IPS-NIHi7 (cell line): ENCODE results near the gene NECTIN1.

Experiments
- DNase-seq: peaks from one replicate; pipeline ENCODE4 v3.0.0; 2012; ENCODE audit warnings: mixed read lengths; ENCODE audit errors: extremely low spot score

The NECTIN1 gene

GRCh38 chr11:119713359-119714040, 15.5 kb downstream of the NECTIN1 start:
- no peak for DNase-seq

GRCh38 chr11:119712459-119713358, 16.3 kb downstream of the NECTIN1 start:
- no peak for DNase-seq

GRCh38 chr11:119712006-119712405, 17.0 kb downstream of the NECTIN1 start:
- no peak for DNase-seq

- no peak for DNase-seq
Measured at GRCh38 chr11:119711476-119711875, 17.5 kb downstream of the NECTIN1 start.

GRCh38 chr11:119710417-119710816, 18.6 kb downstream of the NECTIN1 start:
- no peak for DNase-seq

- DNase-seq = peak; percentile 70
Measured at GRCh38 chr11:119709638-119710346, 19.2 kb downstream of the NECTIN1 start.

- no peak for DNase-seq
Measured at GRCh38 chr11:119709171-119709570, 19.8 kb downstream of the NECTIN1 start.

GRCh38 chr11:119708384-119708783, 20.6 kb downstream of the NECTIN1 start:
- DNase-seq = no peak

GRCh38 chr11:119706887-119707286, 22.1 kb downstream of the NECTIN1 start:
- no peak for DNase-seq

GRCh38 chr11:119706029-119706428, 23.0 kb downstream of the NECTIN1 start:
- no peak for DNase-seq

- DNase-seq = no peak
Measured at GRCh38 chr11:119705362-119705761, 23.6 kb downstream of the NECTIN1 start.

GRCh38 chr11:119704849-119705248, 24.2 kb downstream of the NECTIN1 start:
- no peak for DNase-seq

GRCh38 chr11:119701591-119702549, 27.1 kb downstream of the NECTIN1 start:
- no peak for DNase-seq

- DNase-seq = no peak
Measured at GRCh38 chr11:119700536-119701346, 28.3 kb downstream of the NECTIN1 start.

- no peak for DNase-seq
Measured at GRCh38 chr11:119700030-119700429, 29.0 kb downstream of the NECTIN1 start.

- DNase-seq = no peak
Measured at GRCh38 chr11:119699227-119699626, 29.8 kb downstream of the NECTIN1 start.

- DNase-seq = no peak
Measured at GRCh38 chr11:119697882-119698281, 31.1 kb downstream of the NECTIN1 start.

GRCh38 chr11:119697445-119697844, 31.6 kb downstream of the NECTIN1 start:
- DNase-seq = no peak

- no peak for DNase-seq
Measured at GRCh38 chr11:119696378-119697222, 32.4 kb downstream of the NECTIN1 start.
